B cell (primary cell): Measurements from ENCODE around the gene BORCS8. TPM values are rescaled to one million over a fixed set of nuclear protein-coding genes. Genes with fewer than 3 reads are reported as not detected.

ENCODE experiments used
- ATAC-seq: fragments of 200-7000 bp; cut with Tn5 transposase; one replicate; pipeline ENCODE4 v1.10.0; 2021; ENCODE audit warnings: low read depth, mild to moderate bottlenecking, moderate number of reproducible peaks, moderate library complexity
- CTCF ChIA-PET: fragments of 350-600 bp; sonication (Branson Sonifier 250); formaldehyde crosslinking; loops from one replicate; lab custom pipeline; 2021; ENCODE audit warnings: antibody characterized with exemption, inconsistent platforms; lab: Charles Lee
- POLR2A ChIA-PET: fragments of 350-600 bp; sonication (Branson Sonifier 250); formaldehyde crosslinking; loops from one replicate; lab custom pipeline; 2021; ENCODE audit warnings: antibody characterized with exemption; lab: Charles Lee
- DNase-seq: peaks from one replicate; pipeline ENCODE4 v3.0.0; 2013
- H2AFZ ChIP-seq: 2 replicates; pipeline ENCODE4 v1.6.1; 2012; ENCODE audit warnings: mild to moderate bottlenecking, low read depth, low read length; ENCODE audit not compliant: insufficient read depth, poor library complexity, severe bottlenecking
- H3K27ac ChIP-seq, 2 donors: 1 replicate in 1 of 2; 2 replicates in 1 of 2; pipeline ENCODE4 v1.5.1; 2012 to 2013; ENCODE audit warnings: low read length in 2 of 2, mild to moderate bottlenecking in 2 of 2, moderate library complexity in 1 of 2
- H3K27me3 ChIP-seq, 4 experiments: fragments of 200-600 bp in 1 of 4; sonication (generic) in 1 of 4; replicated peaks in 1 of 4; 1 replicate in 2 of 4; 2 replicates in 2 of 4; pipeline versions ENCODE4 v1.6.1 to v1.7.0; 2013 to 2016; ENCODE audit warnings: low read length in 3 of 4, mild to moderate bottlenecking in 2 of 4, mixed read lengths in 1 of 4, moderate library complexity in 1 of 4; ENCODE audit not compliant: insufficient read depth in 4 of 4, control insufficient read depth in 3 of 4; ENCODE audit errors: control extremely low read depth in 1 of 4
- H3K36me3 ChIP-seq, 2 experiments: replicated peaks in 1 of 2; 1 replicate in 1 of 2; 2 replicates in 1 of 2; pipeline versions ENCODE4 v1.6.1 to v1.7.1; 2013; ENCODE audit warnings: low read length in 1 of 2; ENCODE audit not compliant: insufficient read depth in 2 of 2, control insufficient read depth in 1 of 2; ENCODE audit errors: control extremely low read depth in 1 of 2, extremely low read depth in 1 of 2
- H3K4me1 ChIP-seq, 2 donors: fragments of 200-600 bp in 1 of 2; sonication (generic) in 1 of 2; 1 replicate in 1 of 2; 2 replicates in 1 of 2; pipeline versions ENCODE4 v1.5.1 to v1.6.1; 2013 to 2017; ENCODE audit warnings: low read length in 2 of 2; ENCODE audit not compliant: control insufficient read depth in 2 of 2, insufficient read depth in 2 of 2
- H3K4me2 ChIP-seq: replicated peaks from 2 replicates; pipeline ENCODE3; 2012; ENCODE audit warnings: mild to moderate bottlenecking, low read depth, low read length; ENCODE audit not compliant: poor library complexity, severe bottlenecking
- H3K4me3 ChIP-seq, 5 experiments: fragments of 200-600 bp in 1 of 5; sonication (generic) in 1 of 5; 1 replicate in 3 of 5; 2 replicates in 2 of 5; pipeline versions ENCODE4 v1.5.1 to v1.7.0; 2011 to 2016; ENCODE audit warnings: low read length in 4 of 5, mild to moderate bottlenecking in 4 of 5, low read depth in 2 of 5, control low read depth in 1 of 5, moderate library complexity in 1 of 5; ENCODE audit not compliant: insufficient read depth in 1 of 5; ENCODE audit errors: control extremely low read depth in 1 of 5, extremely low read depth in 1 of 5
- H3K79me2 ChIP-seq: fragments of 200-600 bp; sonication (generic); one replicate; pipeline ENCODE4 v1.6.0; 2016; ENCODE audit warnings: low read length; ENCODE audit not compliant: control insufficient read depth, insufficient read depth
- H3K9ac ChIP-seq: fragments of 200-600 bp; sonication (generic); 2 replicates; pipeline ENCODE4 v1.6.1; 2017; ENCODE audit warnings: mild to moderate bottlenecking, low read length, moderate library complexity
- H3K9me3 ChIP-seq, 3 donors: one replicate each; pipeline versions ENCODE4 v1.6.1 to v1.7.1; 2013; ENCODE audit warnings: low read length in 2 of 3; ENCODE audit not compliant: control insufficient read depth in 2 of 3, insufficient read depth in 1 of 3; ENCODE audit errors: control extremely low read depth in 1 of 3
- H4K20me1 ChIP-seq: 2 replicates; pipeline ENCODE4 v1.6.0; 2012; ENCODE audit warnings: mild to moderate bottlenecking, low read length; ENCODE audit not compliant: insufficient read depth, control insufficient read depth, poor library complexity, severe bottlenecking
- H3K27ac Mint-ChIP-seq: one replicate; pipeline ENCODE4 v1.8.0; 2021; ENCODE audit warnings: mixed read lengths
- H3K27me3 Mint-ChIP-seq: one replicate; pipeline ENCODE4 v1.8.0; 2021; ENCODE audit warnings: mixed read lengths
- H3K4me1 Mint-ChIP-seq: one replicate; pipeline ENCODE4 v1.8.0; 2021; ENCODE audit warnings: mixed read lengths
- H3K4me3 Mint-ChIP-seq: one replicate; pipeline ENCODE4 v1.8.0; 2021; ENCODE audit warnings: mixed read lengths
- H3K9me3 Mint-ChIP-seq: one replicate; pipeline ENCODE4 v1.8.0; 2022; ENCODE audit warnings: mixed read lengths; ENCODE audit not compliant: insufficient read depth
- CTCF ChIP-seq: fragments of 200-600 bp; IDR thresholded peaks from one replicate; pipeline ENCODE4 v1.8.0; 2022; ENCODE audit warnings: antibody characterized with exemption, mild to moderate bottlenecking
- EZH2 ChIP-seq: IDR thresholded peaks from 2 replicates; pipeline ENCODE4 v1.6.1; 2012; ENCODE audit warnings: borderline replicate concordance, low read depth, mild to moderate bottlenecking, moderate library complexity, low read length; ENCODE audit not compliant: insufficient read depth, poor library complexity, severe bottlenecking
- WGBS: methylation state at CpG from one replicate; pipeline ENCODE4 v1.1.5; 2013; ENCODE audit warnings: missing lambda C conversion rate; ENCODE audit not compliant: insufficient coverage; 5-methylcytosine and 5-hydroxymethylcytosine counted together
- intact Hi-C: fragments of 100-400 bp; cut with micrococcal nuclease; formaldehyde crosslinking; loops from one replicate; pipeline ENCODE4 v1.10.0; 2022
- polyA plus RNA-seq: library from polyadenylated mRNA; depleted of rRNA; stranded (reverse); fragments of >200 nt; gene quantifications from 2 replicates; pipeline ENCODE4 v1.2.3, GENCODE V29; 2012
- total RNA-seq, 2 donors: library from RNA; stranded (reverse); fragments of 120-200 nt in 1 of 2; gene quantifications; 1 replicate in 1 of 2; 2 replicates in 1 of 2; pipeline versions ENCODE4 v1.2.3 to v1.2.4, GENCODE V29; 2013 to 2022

The BORCS8 gene
- total and polyA plus RNA-seq, 2 donors (not counting 1 experiment from before 2014, with no cell fraction given): 37.6 to 63.1 TPM

DNA sequence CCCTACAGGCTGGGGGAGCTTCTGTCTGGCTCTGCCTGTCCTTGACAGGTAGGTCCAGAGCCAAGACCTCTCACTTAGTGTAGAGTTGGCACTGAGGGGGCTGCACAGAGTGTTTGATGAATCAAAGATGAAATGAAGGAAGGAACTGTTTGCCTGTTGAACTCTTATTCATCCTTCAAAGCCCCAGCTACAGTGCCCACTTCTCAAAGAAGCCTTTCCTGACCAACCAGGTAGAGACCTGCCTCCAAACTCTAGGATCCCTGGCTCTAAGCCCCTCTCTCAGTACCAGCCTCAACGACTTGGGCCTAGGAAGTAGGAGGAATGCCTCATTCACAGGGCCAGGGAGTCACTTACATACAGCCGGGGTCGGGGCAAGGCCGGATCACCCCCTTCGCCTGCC is 44.6 kb downstream of the BORCS8 start:
- no peak overlapping the region for H3K9ac ChIP-seq
- peaks cover 4 to 15% of the 10 kb centered on the region in 2 experiments for H3K36me3 ChIP-seq
- no peaks in the 10 kb centered on the region for H4K20me1 ChIP-seq
- TF ChIP-seq EZH2 (no peak), CTCF (no peak)
- H3K9me3 ChIP-seq: no peaks in the 10 kb centered on the region
- DNase-seq (no peak), ATAC-seq (no peak)
- no peaks in the 10 kb centered on the region for H3K79me2 ChIP-seq
- no peak overlapping the region for H3K4me3 ChIP-seq
- H3K27me3 ChIP-seq: no peaks in the 10 kb centered on the region
- intact Hi-C loops: loop anchor here (2.0 kb wide), 1 partner anchor 13 kb away; no protein-coding TSS in a partner anchor
- Mint-ChIP-seq H3K4me3 (no peak overlapping the region), H3K27me3 (no peaks in the 10 kb centered on the region), H3K27ac (no peak overlapping the region), H3K9me3 (no peaks in the 10 kb centered on the region), H3K4me1 (peaks cover 22% of the 10 kb centered on the region)
- ChIA-PET POLR2A (interaction anchor here (1.7 kb wide), 1 partner anchor 27 kb away, joined by 11 read pairs; no protein-coding TSS in a partner anchor), CTCF (interaction anchor here (1.0 to 10.8 kb wide), 9 partner anchors 9 to 343 kb away, joined by 3 to 285 read pairs (median 8); partner anchors contain the start of gene MEF2B)
- 91% methylated on average over 5 of the region's 5 CpGs for WGBS
- H2AFZ ChIP-seq: no peak overlapping the region
- no peak overlapping the region for H3K4me2 ChIP-seq
- no peak overlapping the region for H3K27ac ChIP-seq
- H3K4me1 ChIP-seq: peaks cover 14 to 25% of the 10 kb centered on the region in 2 donors

DNA sequence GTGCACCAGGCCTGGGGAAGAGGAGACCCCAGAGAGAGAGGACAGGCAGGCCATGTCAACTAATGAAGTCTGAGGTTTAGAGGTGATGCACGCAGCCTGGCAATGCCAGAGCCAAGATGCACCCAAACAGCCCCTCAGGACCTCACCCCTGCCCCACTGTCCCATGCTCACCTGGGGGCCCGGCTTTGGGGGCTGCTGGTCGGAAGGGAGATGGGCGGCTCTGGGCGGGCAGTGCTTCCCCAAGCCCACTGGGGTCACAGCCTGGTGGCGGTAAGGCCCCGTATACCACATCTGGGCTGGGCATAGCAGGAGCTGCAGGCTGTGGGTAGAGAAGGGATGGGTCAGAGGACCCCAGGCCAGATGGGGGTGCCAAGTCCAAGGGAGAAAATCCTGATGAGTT is 45.1 kb downstream of the BORCS8 start:
- H3K79me2 ChIP-seq: no peaks in the 10 kb centered on the region
- ChIA-PET CTCF (interaction anchor here (1.4 to 10.8 kb wide), 6 partner anchors 10 to 343 kb away, joined by 3 to 285 read pairs (median 14); partner anchors contain the start of gene MEF2B), POLR2A (interaction anchor here (1.7 kb wide), 1 partner anchor 28 kb away, joined by 11 read pairs; no protein-coding TSS in a partner anchor)
- no peak for DNase-seq
- Mint-ChIP-seq H3K27me3 (no peaks in the 10 kb centered on the region), H3K9me3 (no peaks in the 10 kb centered on the region), H3K27ac (no peak overlapping the region), H3K4me3 (no peak overlapping the region), H3K4me1 (peaks cover 17% of the 10 kb centered on the region)
- no peak overlapping the region for H3K4me2 ChIP-seq
- H3K9ac ChIP-seq: no peak overlapping the region
- 93% methylated on average over 6 of the region's 7 CpGs for WGBS
- TF ChIP-seq CTCF: no peak
- TF ChIP-seq EZH2: no peak
- ATAC-seq: no peak
- H3K9me3 ChIP-seq: no peaks in the 10 kb centered on the region
- no peak overlapping the region for H2AFZ ChIP-seq
- intact Hi-C loops: loop anchor here (1.0 to 2.0 kb wide), 4 partner anchors 9 to 78 kb away; partner anchors contain the start of gene TMEM161A
- peaks cover 4 to 15% of the 10 kb centered on the region in 2 experiments for H3K36me3 ChIP-seq
- H4K20me1 ChIP-seq: no peaks in the 10 kb centered on the region
- H3K4me1 ChIP-seq: peaks cover 14 to 22% of the 10 kb centered on the region in 2 donors
- H3K27ac ChIP-seq: no peak overlapping the region
- no peaks in the 10 kb centered on the region for H3K27me3 ChIP-seq
- no peak overlapping the region for H3K4me3 ChIP-seq
